K562 (cell line): ENCODE measurements around the gene PSMA4. TPM values are rescaled to one million over a fixed set of nuclear protein-coding genes. Genes with fewer than 3 reads are reported as not detected.
"Not testable (repeated sequence)": the region's sequence is repeated elsewhere in the genome, so short reads cannot be mapped to it uniquely, and the experiment has no call there.

Experiments used
- ATAC-seq: fragments of 200-7000 bp; cut with Tn5 transposase; 3 replicates; pipeline ENCODE4 v1.9.1; 2020; ENCODE audit warnings: moderate library complexity
- BruUV-seq: library from RNA; stranded (reverse); fragments of 400-500 nt; replicated peaks from 2 replicates; lab custom pipeline; 2021; lab: Mats Ljungman, UMichigan
- CTCF ChIA-PET: fragments of 300-600 bp; formaldehyde crosslinking; extraction: SDS; loops from one replicate; lab custom pipeline; 2021; ENCODE audit warnings: low intra/inter-chr PET ratio; lab: Yijun Ruan, JAX
- POLR2A ChIA-PET: fragments of 300-600, 350-650 bp; sonication (Branson Sonifier 250); formaldehyde crosslinking; extraction: SDS; loops from one replicate; lab custom pipeline; 2021; ENCODE audit warnings: antibody characterized with exemption, inconsistent platforms; lab: Yijun Ruan, JAX
- DNase-seq, 4 experiments: peaks; one replicate each; pipeline versions ENCODE4 v3.0.0 to v3.0.0-alpha.2; 2011 to 2018; ENCODE audit warnings: low spot score in 3 of 4, mixed read lengths in 3 of 4; ENCODE audit errors: extremely low read depth in 1 of 4
- FAIRE-seq: peaks from 2 replicates; lab custom pipeline; 2011; peaks lifted over from hg19 to GRCh38; lab: Jason Lieb, UNC
- H2AFZ ChIP-seq: 2 replicates; pipeline ENCODE4 v1.6.0; 2011; ENCODE audit warnings: low read depth, low read length, control low read depth, inconsistent platforms
- H3K27ac ChIP-seq: fragments of 200-600 bp; 3 replicates; pipeline ENCODE4 v1.8.0; 2011; ENCODE audit warnings: low read depth, mild to moderate bottlenecking, control low read depth, inconsistent platforms, low read length, moderate library complexity, mixed read lengths; ENCODE audit errors: extremely low read depth
- H3K27me3 ChIP-seq, 2 experiments: fragments of 300-600 bp in 1 of 2; 2 replicates in 1 of 2; 3 replicates in 1 of 2; pipeline versions ENCODE4 v1.6.0 to v1.8.0; 2011; ENCODE audit warnings: inconsistent platforms in 2 of 2, low read length in 2 of 2, mild to moderate bottlenecking in 1 of 2, mixed read lengths in 1 of 2, moderate library complexity in 1 of 2; ENCODE audit not compliant: control insufficient read depth in 2 of 2, insufficient read depth in 2 of 2
- H3K36me3 ChIP-seq: fragments of 300-600 bp; 3 replicates; pipeline ENCODE4 v1.8.0; 2011; ENCODE audit warnings: mild to moderate bottlenecking, low read length, inconsistent platforms; ENCODE audit not compliant: control insufficient read depth, insufficient read depth
- H3K4me1 ChIP-seq, 2 experiments: fragments of 200-600 bp in 1 of 2; replicated peaks in 1 of 2; 2 replicates in 1 of 2; 3 replicates in 1 of 2; pipeline versions ENCODE4 v1.5.1 to v1.8.0; 2011; ENCODE audit warnings: inconsistent platforms in 2 of 2, low read length in 2 of 2, mild to moderate bottlenecking in 1 of 2, mixed read lengths in 1 of 2, moderate library complexity in 1 of 2; ENCODE audit not compliant: control insufficient read depth in 2 of 2, insufficient read depth in 2 of 2
- H3K4me2 ChIP-seq: 2 replicates; pipeline ENCODE4 v1.6.1; 2011; ENCODE audit warnings: low read length, control low read depth, inconsistent platforms, mixed read lengths; ENCODE audit not compliant: insufficient read depth
- H3K4me3 ChIP-seq: fragments of 200-600 bp; sonication (generic), shearing (Covaris generic); 2 replicates; pipeline ENCODE4 v1.5.1; 2016; ENCODE audit warnings: control low read depth, inconsistent platforms
- H3K79me2 ChIP-seq: fragments of 200-600 bp; 3 replicates; pipeline ENCODE4 v1.8.0; 2011; ENCODE audit warnings: low read length, inconsistent platforms; ENCODE audit not compliant: control insufficient read depth, insufficient read depth
- H3K9ac ChIP-seq, 2 experiments: 2 replicates each; pipeline versions ENCODE4 v1.6.0 to v1.6.1; 2011; ENCODE audit warnings: low read depth in 2 of 2, low read length in 2 of 2, control low read depth in 1 of 2, inconsistent platforms in 1 of 2, mild to moderate bottlenecking in 1 of 2, mixed read lengths in 1 of 2; ENCODE audit not compliant: insufficient read depth in 1 of 2
- H3K9me1 ChIP-seq: one replicate; pipeline ENCODE4 v1.6.0; 2011; ENCODE audit warnings: inconsistent platforms, mild to moderate bottlenecking, low read length, moderate library complexity; ENCODE audit not compliant: control insufficient read depth, insufficient read depth
- H3K9me3 ChIP-seq: replicated peaks from 2 replicates; pipeline ENCODE4 v1.5.1; 2011; ENCODE audit warnings: low read depth, low read length, inconsistent platforms; ENCODE audit not compliant: control insufficient read depth, insufficient read depth
- H4K20me1 ChIP-seq: replicated peaks from 2 replicates; pipeline ENCODE4 v1.6.1; 2011; ENCODE audit warnings: low read length, inconsistent platforms, mixed read lengths; ENCODE audit not compliant: control insufficient read depth, insufficient read depth
- HDAC2 ChIP-seq: fragments of 450-650 bp; IDR thresholded peaks from 2 replicates; pipeline ENCODE4 v1.6.1; 2016; ENCODE audit warnings: mild to moderate bottlenecking
- HDGF ChIP-seq: fragments of 450-650 bp; IDR thresholded peaks from 2 replicates; pipeline ENCODE4 v1.6.1; 2016
- L3MBTL2 ChIP-seq: fragments of 450-650 bp; IDR thresholded peaks from 2 replicates; pipeline ENCODE4 v1.6.1; 2016; ENCODE audit warnings: mild to moderate bottlenecking, moderate library complexity
- MAFF ChIP-seq: IDR thresholded peaks from 2 replicates; pipeline ENCODE4 v1.6.1; 2012; ENCODE audit warnings: low read length, improper control_type of control experiment
- PHF8 ChIP-seq: fragments of 200-600 bp; sonication (generic); IDR thresholded peaks from 2 replicates; pipeline ENCODE4 v1.6.1; 2012; ENCODE audit warnings: mixed run types, mild to moderate bottlenecking, inconsistent platforms, low read length, moderate library complexity, borderline replicate concordance
- ZFP36 ChIP-seq: fragments of 150-350 bp; IDR thresholded peaks from 2 replicates; pipeline ENCODE4 v1.6.1; 2018; ENCODE audit warnings: low read length, low read depth; ENCODE audit not compliant: partially characterized antibody
- ZNF764 ChIP-seq: fragments of 250-450 bp; sonication (Bioruptor Pico); IDR thresholded peaks from 2 replicates; pipeline ENCODE4 v1.4.0; 2020; ENCODE audit warnings: low read depth, mild to moderate bottlenecking, moderate library complexity
- WGBS: fragments of 100-300 bp; shearing (Covaris generic); methylation state at CpG from one replicate; pipeline ENCODE4 v1.1.6; 2016; ENCODE audit warnings: low coverage, mixed read lengths; ENCODE audit not compliant: insufficient coverage; ENCODE audit errors: missing lambda C conversion rate; 5-methylcytosine and 5-hydroxymethylcytosine counted together
- in situ Hi-C: fragments of 300-500 bp; cut with MboI; formaldehyde crosslinking; loops from 4 replicates; pipeline ENCODE4 v1.15.0; 2018; ENCODE audit warnings: inconsistent platforms, mixed read lengths
- intact Hi-C: fragments of 100-400 bp; cut with micrococcal nuclease; formaldehyde crosslinking; loops from 2 replicates; pipeline ENCODE4 v1.14.2; 2022
- polyA plus RNA-seq, 8 experiments: library from polyadenylated mRNA; depleted of rRNA in 4 of 8; stranded (reverse) in 5 of 8; unstranded in 3 of 8; fragments of >200 nt; fragmentation: Nextera tagmentation in 2 of 8; fragmentation: Illumina TruSeq in 1 of 8; extraction: Ambion mirVana in 2 of 8; extraction: Trizol in 1 of 8; gene quantifications; 2 replicates each; pipeline versions ENCODE4 v1.2.1 to v1.2.3, GENCODE V29; 2011 to 2014; ENCODE audit warnings: inconsistent platforms in 1 of 8, missing spikeins in 1 of 8
- total RNA-seq, 7 experiments: library from RNA; depleted of rRNA in 6 of 7; stranded (reverse); fragments of >200 nt in 6 of 7; fragmentation: Illumina TruSeq in 2 of 7; extraction: Trizol in 2 of 7; gene quantifications; 2 replicates each; pipeline versions ENCODE4 v1.2.1 to v1.2.3, GENCODE V29; 2011 to 2021; ENCODE audit warnings: low replicate concordance in 1 of 7

PSMA4 gene
- total and polyA plus RNA-seq, 9 of the 15 experiments (the other 6 are each of a cell fraction or from before 2014, with no cell fraction given): 304 to 1,857 (median 666) TPM

- TF ChIP-seq PHF8 (no peak), MAFF (no peak)
- TF ChIP-seq, all 486 proteins: peak for 3
These were observed 30.4 kb upstream of the PSMA4 start (continued) for GRCh38 chr15:78509726-78510312.

GRCh38 chr15:78520035-78520434, 20.2 kb upstream of the PSMA4 start:
- H3K36me3 ChIP-seq, intact Hi-C loops, H4K20me1 ChIP-seq, H3K27me3 ChIP-seq, FAIRE-seq, H3K4me1 ChIP-seq, H3K27ac ChIP-seq, POLR2A ChIA-PET, in situ Hi-C loops, H2AFZ ChIP-seq, H3K9me1 ChIP-seq, H3K9ac ChIP-seq, H3K4me2 ChIP-seq, H3K79me2 ChIP-seq, H3K9me3 ChIP-seq, H3K4me3 ChIP-seq, DNase-seq, CTCF ChIA-PET, ATAC-seq, BruUV-seq: not testable (repeated sequence)
- WGBS: 73% methylated on average over 1 of the region's 3 CpGs

DNA sequence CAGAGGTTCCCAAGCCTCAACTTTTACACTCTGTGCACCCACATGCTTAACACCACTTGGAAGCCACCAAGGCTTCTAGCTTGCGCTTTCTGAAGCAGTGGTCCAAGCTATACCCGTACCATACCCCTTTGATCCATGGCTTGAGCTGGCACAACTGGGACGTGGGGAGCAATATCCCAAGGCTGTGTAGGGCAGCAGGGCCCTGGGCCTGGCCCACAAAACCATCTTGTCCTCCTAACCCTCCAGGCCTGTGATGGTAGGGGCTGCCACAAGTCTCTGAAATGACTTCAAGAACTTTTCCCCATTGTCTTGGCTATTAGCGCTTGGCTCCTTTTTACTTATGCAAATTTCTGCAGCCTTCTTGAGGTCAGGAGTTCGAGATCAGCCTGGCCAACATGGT, 16.0 kb upstream of the PSMA4 start:
- Histone ChIP-seq H4K20me1 (no peaks in the 10 kb centered on the region), H3K4me1 (no peaks in the 10 kb centered on the region; a peak in 1 of 5 replicates), H3K4me3 (no peak overlapping the region), H3K9me1 (no peaks in the 10 kb centered on the region), H3K9me3 (0 out of 2 replicates have a peak, but pooled peaks cover 6% of the 10 kb centered on the region), H3K27ac (no peak overlapping the region), H3K4me2 (no peak overlapping the region), H3K9ac (no peak overlapping the region), H3K27me3 (no peaks in the 10 kb centered on the region), H3K79me2 (no peaks in the 10 kb centered on the region), H3K36me3 (no peaks in the 10 kb centered on the region), H2AFZ (no peak overlapping the region)
- intact Hi-C loops (no loop called here), in situ Hi-C loops (no loop called here)
- 32% methylated on average over 5 of the region's 5 CpGs for WGBS
- ChIA-PET CTCF (no interaction called here), POLR2A (no interaction called here)
- no TSS peak for BruUV-seq
- ATAC-seq: no peak
- DNase-seq: no peak
- TF ChIP-seq HDGF: no peak
- TF ChIP-seq L3MBTL2: no peak
- no peak for TF ChIP-seq ZNF764 (CRISPR knock-in tag)
- TF ChIP-seq HDAC2: no peak
- TF ChIP-seq ZFP36: peak; percentile 25
- no peak for FAIRE-seq
